Stimulated activated naive CD4-positive, alpha-beta T cell (primary cell): Measurements from ENCODE around the gene NLRC5.
"Not testable (repeated sequence)": the region's sequence is repeated elsewhere in the genome, so short reads cannot be mapped to it uniquely, and the experiment has no call there.

Experiments used
- DNase-seq, 6 experiments: peaks; one replicate each; lab custom pipeline; 2025; lab: John Stamatoyannopoulos, UW

Gene NLRC5

GRCh38 chr16:57098188-57098841 is 109.0 kb downstream of the NLRC5 start:
- DNase-seq, result no peak

- DNase-seq, result not testable (repeated sequence)
Observed at GRCh38 chr16:57099965-57100364, 110.6 kb downstream of the NLRC5 start.

- no peak for DNase-seq
Observed at GRCh38 chr16:57100445-57100844, 111.1 kb downstream of the NLRC5 start.

GRCh38 chr16:57102888-57103851 is 113.8 kb downstream of the NLRC5 start:
- no peak for DNase-seq

- DNase-seq, result no peak
Observed at GRCh38 chr16:57104706-57105105, 115.3 kb downstream of the NLRC5 start.

- no peak for DNase-seq
Observed at GRCh38 chr16:57105184-57105583, 115.8 kb downstream of the NLRC5 start.

- DNase-seq, result no peak
Observed at GRCh38 chr16:57106767-57107166, 117.4 kb downstream of the NLRC5 start.

- no peak for DNase-seq
Observed at GRCh38 chr16:57107321-57107922, 118.1 kb downstream of the NLRC5 start.

GRCh38 chr16:57108432-57108831 is 119.1 kb downstream of the NLRC5 start:
- no peak for DNase-seq

- DNase-seq, result not testable (repeated sequence)
Observed at GRCh38 chr16:57109259-57110105, 120.1 kb downstream of the NLRC5 start.

GRCh38 chr16:57110937-57111336 is 121.6 kb downstream of the NLRC5 start:
- no peak for DNase-seq

- no peak for DNase-seq
Observed at GRCh38 chr16:57111420-57111819, 122.1 kb downstream of the NLRC5 start.

GRCh38 chr16:57112403-57113041 is 123.2 kb downstream of the NLRC5 start:
- DNase-seq, result no peak

- no peak for DNase-seq
Observed at GRCh38 chr16:57113042-57113453, 123.7 kb downstream of the NLRC5 start.

- DNase-seq, result no peak
Observed at GRCh38 chr16:57113664-57114063, 124.3 kb downstream of the NLRC5 start.

GRCh38 chr16:57115168-57115513 is 125.8 kb downstream of the NLRC5 start:
- DNase-seq, result no peak

- DNase-seq, result no peak
Observed at GRCh38 chr16:57115514-57116182, 126.3 kb downstream of the NLRC5 start.

- no peak for DNase-seq
Observed at GRCh38 chr16:57118461-57119084, 129.2 kb downstream of the NLRC5 start.

GRCh38 chr16:57123216-57123973 is 134.0 kb downstream of the NLRC5 start:
- DNase-seq, result no peak
